Gastroesophageal sphincter (tissue), 4 donors: ENCODE measurements around the gene ABHD1. TPM values are rescaled to one million over a fixed set of nuclear protein-coding genes. Genes with fewer than 3 reads are reported as not detected.

Source experiments
- ATAC-seq: fragments of 150-250 bp; one replicate; pipeline ENCODE4 v1.9.1; 2016; ENCODE audit warnings: mild to moderate bottlenecking, moderate library complexity
- H3K27ac ChIP-seq, 4 donors: fragments of 200-600 bp; sonication (generic) in 3 of 4; 1 replicate in 3 of 4; 2 replicates in 1 of 4; pipeline ENCODE4 v1.5.1; 2016 to 2019
- H3K27me3 ChIP-seq: fragments of 200-600 bp; sonication (generic); one replicate; pipeline ENCODE4 v1.5.1; 2019
- H3K36me3 ChIP-seq, 2 donors: fragments of 200-600 bp; sonication (generic); one replicate each; pipeline ENCODE4 v1.5.1; 2019; ENCODE audit warnings: control low read depth in 1 of 2
- H3K4me1 ChIP-seq, 3 donors: fragments of 200-600 bp; sonication (generic); 1 replicate in 2 of 3; 2 replicates in 1 of 3; pipeline ENCODE4 v1.5.1; 2016 to 2019; ENCODE audit warnings: control low read depth in 2 of 3
- H3K4me3 ChIP-seq, 2 donors: fragments of 200-600 bp; sonication (generic); one replicate each; pipeline ENCODE4 v1.5.1; 2019; ENCODE audit warnings: mild to moderate bottlenecking in 1 of 2, moderate library complexity in 1 of 2
- H3K9me3 ChIP-seq, 3 donors: fragments of 200-600 bp; sonication (generic); one replicate each; pipeline ENCODE4 v1.5.1; 2017 to 2019; ENCODE audit warnings: control low read depth in 2 of 3
- EP300 ChIP-seq: sonication (generic); formaldehyde crosslinking; IDR thresholded peaks from one replicate; pipeline ENCODE4 v1.6.1; 2017; ENCODE audit warnings: antibody characterized with exemption, mild to moderate bottlenecking
- POLR2A ChIP-seq, 2 donors: fragments of 450-650 bp; IDR thresholded peaks; one replicate each; pipeline ENCODE4 v1.6.1; 2017; ENCODE audit warnings: antibody characterized with exemption in 2 of 2, mild to moderate bottlenecking in 2 of 2, moderate library complexity in 1 of 2
- POLR2AphosphoS5 ChIP-seq: sonication (generic); formaldehyde crosslinking; IDR thresholded peaks from one replicate; pipeline ENCODE4 v1.6.1; 2017; ENCODE audit warnings: antibody characterized with exemption
- WGBS, 2 donors: methylation state at CpG; one replicate each; pipeline ENCODE4 v1.1.5; 2018; ENCODE audit warnings: low coverage in 1 of 2; 5-methylcytosine and 5-hydroxymethylcytosine counted together
- total RNA-seq, 4 donors: library from RNA; depleted of rRNA; stranded (reverse); fragments of >200 nt; gene quantifications; one replicate each; pipeline ENCODE4 v1.1.0, GENCODE V29; 2016
- TF ChIP-seq, protein P1 (sequence below), 4 experiments: fragments of 200-600 bp in 2 of 4; fragments of 450-650 bp in 2 of 4; sonication (generic) in 1 of 4; IDR thresholded peaks; one replicate each; pipeline ENCODE4 v1.5.1; 2017 to 2019; ENCODE audit warnings: antibody characterized with exemption in 4 of 4, mild to moderate bottlenecking in 2 of 4, moderate library complexity in 2 of 4

The ABHD1 gene
- total RNA-seq, 4 donors from 2014 or later = 1.5 TPM; not detected in 3

- H3K4me3 ChIP-seq = no peak overlapping the region
- H3K4me1 ChIP-seq = peaks cover 5 to 30% (median 14%) of the 10 kb centered on the region in 3 donors
- TF ChIP-seq EP300 (no peak), POLR2AphosphoS5 (no peak), POLR2A (IDR thresholded peaks at IDR 0.05) (no peak)
- no peaks in the 10 kb centered on the region for H3K9me3 ChIP-seq
- peaks cover 0 to 25% of the 10 kb centered on the region in 2 donors for H3K36me3 ChIP-seq
- H3K27ac ChIP-seq = peak overlapping the region in 2 of 4 donors; percentile 90 to 92
- 80 to 88% methylated on average over 6 to 7 of the region's 12 CpGs for WGBS, 2 donors
- H3K27me3 ChIP-seq = no peaks in the 10 kb centered on the region
- no peak for ATAC-seq
These were observed 11.9 kb downstream of the ABHD1 start for GRCh38 chr2:27135478-27135955.

DNA sequence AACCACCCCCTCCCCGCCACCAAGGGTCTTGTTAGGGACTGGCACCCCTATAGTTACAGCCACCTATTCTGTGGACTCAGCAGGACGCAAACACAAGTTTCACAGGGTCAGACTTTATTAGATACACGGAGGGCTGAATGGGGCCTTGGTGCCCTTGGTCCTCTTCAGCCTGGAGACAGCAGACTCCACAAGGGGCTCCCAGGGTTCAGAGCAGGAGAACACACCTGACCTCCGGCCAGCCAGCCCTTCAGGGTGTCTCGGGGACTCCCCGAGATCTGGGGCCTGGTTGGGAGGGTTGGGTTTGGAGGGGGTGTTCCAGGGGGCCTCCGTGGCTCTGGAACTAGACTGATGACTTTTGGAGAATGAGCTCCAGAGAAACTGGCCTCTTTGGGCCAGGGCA, 13.1 kb downstream of the ABHD1 start:
- Histone ChIP-seq H3K27ac (no peak overlapping the region), H3K4me3 (no peak overlapping the region), H3K27me3 (peaks cover 6% of the 10 kb centered on the region), H3K36me3 (peaks cover 0 to 13% of the 10 kb centered on the region in 2 donors), H3K4me1 (peaks cover 5 to 29% (median 14%) of the 10 kb centered on the region in 3 donors), H3K9me3 (no peaks in the 10 kb centered on the region)
- ATAC-seq = no peak
- 100% methylated on average over 1 of the region's 7 CpGs; no CpG with 5 or more reads in 1 of the 2 donors for WGBS, 2 donors
- no peak for TF ChIP-seq EP300
- TF ChIP-seq POLR2AphosphoS5 = no peak
- TF ChIP-seq, protein P1, sequence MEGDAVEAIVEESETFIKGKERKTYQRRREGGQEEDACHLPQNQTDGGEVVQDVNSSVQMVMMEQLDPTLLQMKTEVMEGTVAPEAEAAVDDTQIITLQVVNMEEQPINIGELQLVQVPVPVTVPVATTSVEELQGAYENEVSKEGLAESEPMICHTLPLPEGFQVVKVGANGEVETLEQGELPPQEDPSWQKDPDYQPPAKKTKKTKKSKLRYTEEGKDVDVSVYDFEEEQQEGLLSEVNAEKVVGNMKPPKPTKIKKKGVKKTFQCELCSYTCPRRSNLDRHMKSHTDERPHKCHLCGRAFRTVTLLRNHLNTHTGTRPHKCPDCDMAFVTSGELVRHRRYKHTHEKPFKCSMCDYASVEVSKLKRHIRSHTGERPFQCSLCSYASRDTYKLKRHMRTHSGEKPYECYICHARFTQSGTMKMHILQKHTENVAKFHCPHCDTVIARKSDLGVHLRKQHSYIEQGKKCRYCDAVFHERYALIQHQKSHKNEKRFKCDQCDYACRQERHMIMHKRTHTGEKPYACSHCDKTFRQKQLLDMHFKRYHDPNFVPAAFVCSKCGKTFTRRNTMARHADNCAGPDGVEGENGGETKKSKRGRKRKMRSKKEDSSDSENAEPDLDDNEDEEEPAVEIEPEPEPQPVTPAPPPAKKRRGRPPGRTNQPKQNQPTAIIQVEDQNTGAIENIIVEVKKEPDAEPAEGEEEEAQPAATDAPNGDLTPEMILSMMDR (IDR thresholded peaks at IDR 0.05) = no peak

DNA sequence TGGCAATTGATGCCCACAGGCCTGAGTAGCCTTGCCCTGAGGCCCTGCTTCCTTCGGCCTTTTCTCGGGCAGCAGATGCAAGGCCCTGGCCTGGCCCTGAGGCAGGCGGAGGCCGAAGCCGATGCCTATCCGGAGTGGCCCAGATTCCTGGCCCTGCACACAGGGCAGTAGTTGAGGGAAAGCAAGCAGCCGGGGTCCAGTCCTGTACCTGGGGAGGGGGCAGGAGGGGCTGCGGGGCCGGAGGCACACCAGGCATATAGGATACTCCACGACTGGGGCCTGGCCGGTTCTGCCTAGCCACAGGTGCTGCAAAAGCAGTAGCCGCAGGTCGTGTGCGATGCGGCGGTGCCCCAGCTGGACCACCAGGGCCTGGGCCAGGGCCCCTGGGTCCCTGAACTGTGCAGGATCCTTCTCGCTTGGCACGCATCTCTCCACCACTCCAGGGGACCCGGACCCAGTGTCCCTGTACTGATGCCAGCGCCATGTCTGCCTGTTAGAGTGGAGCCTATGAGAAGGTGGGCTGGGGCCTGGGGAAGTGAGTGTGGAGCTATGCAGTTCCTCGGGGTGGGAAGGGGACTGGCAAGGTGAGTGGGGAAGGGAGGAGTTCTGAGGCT, 13.8 kb downstream of the ABHD1 start:
- no peaks in the 10 kb centered on the region for H3K9me3 ChIP-seq
- no peak for TF ChIP-seq POLR2AphosphoS5
- TF ChIP-seq EP300 = no peak
- TF ChIP-seq, protein P1 (IDR thresholded peaks at IDR 0.05) = no peak
- no peak for TF ChIP-seq POLR2A (IDR thresholded peaks at IDR 0.05)
- no peak overlapping the region for H3K27ac ChIP-seq
- peaks cover 5 to 23% (median 14%) of the 10 kb centered on the region in 3 donors for H3K4me1 ChIP-seq
- no peak for ATAC-seq
- WGBS, 2 donors = no CpG with 5 or more reads among the region's 21 CpGs
- H3K27me3 ChIP-seq = peaks cover 12% of the 10 kb centered on the region
- H3K36me3 ChIP-seq = peaks cover 0 to 6% of the 10 kb centered on the region in 2 donors
- H3K4me3 ChIP-seq = no peak overlapping the region

DNA sequence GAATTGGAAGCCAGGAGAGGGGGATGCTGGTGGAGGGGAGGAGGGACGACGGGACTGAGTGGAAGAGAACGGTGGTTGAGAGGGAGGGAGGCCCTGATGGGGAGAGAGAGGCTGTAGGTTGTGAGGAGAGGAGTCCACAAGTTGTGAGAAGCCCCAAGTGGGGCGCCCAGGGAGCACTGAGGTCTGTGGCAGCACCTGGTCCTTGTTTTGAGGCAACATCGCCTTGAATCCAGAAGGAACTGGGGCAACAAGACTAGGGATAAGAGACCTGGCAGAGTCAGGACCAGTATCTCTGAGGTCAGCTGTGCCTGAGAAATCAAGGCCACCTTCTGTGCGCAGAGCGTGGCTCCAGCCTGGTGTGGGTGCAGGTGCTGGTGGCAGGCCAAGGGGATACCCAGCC, 14.5 kb downstream of the ABHD1 start:
- Histone ChIP-seq H3K27me3 (peaks cover 15% of the 10 kb centered on the region), H3K4me1 (peaks cover 4 to 16% (median 8%) of the 10 kb centered on the region in 3 donors), H3K4me3 (no peak overlapping the region), H3K27ac (no peak overlapping the region), H3K36me3 (no peaks in the 10 kb centered on the region), H3K9me3 (no peaks in the 10 kb centered on the region)
- no peak for TF ChIP-seq POLR2A (IDR thresholded peaks at IDR 0.05)
- TF ChIP-seq, protein P1 (IDR thresholded peaks at IDR 0.05) = no peak
- ATAC-seq = no peak
- WGBS, 2 donors = 58 to 68% methylated on average over 4 to 6 of the region's 7 CpGs

GRCh38 chr2:27139310-27139709, 15.7 kb downstream of the ABHD1 start, which contains the start of gene PRR30:
Gene PRR30 (minus strand): TSS chr2:27139410. CDS start chr2:27138329, 1,081 bp downstream.
- H3K9me3 ChIP-seq = no peaks in the 10 kb centered on the region
- WGBS, 2 donors = 65 to 85% methylated on average over 3 of the region's 4 CpGs
- no peak within 1 kb of the TSS for H3K27ac ChIP-seq
- peaks cover 0 to 5% (median 0%) of the 10 kb centered on the region in 3 donors for H3K4me1 ChIP-seq
- H3K4me3 ChIP-seq = no peak within 1 kb of the TSS
- H3K36me3 ChIP-seq = no peaks in the 10 kb centered on the region
- ATAC-seq = no peak
- H3K27me3 ChIP-seq = peaks cover 15% of the 10 kb centered on the region
- TF ChIP-seq EP300 (no peak), POLR2AphosphoS5 (no peak), POLR2A (IDR thresholded peaks at IDR 0.05) (no peak)
- TF ChIP-seq, protein P1 (IDR thresholded peaks at IDR 0.05) = no peak
